ENCODE measurements around the gene ZBTB21. TPM values are rescaled to one million over a fixed set of nuclear protein-coding genes. Genes with fewer than 3 reads are reported as not detected.
"Not testable (repeated sequence)": the region's sequence is repeated elsewhere in the genome, so short reads cannot be mapped to it uniquely, and the experiment has no call there.

ZBTB21 gene
- total RNA-seq, 1 donor from 2014 or later, result 3.0 TPM

DNA sequence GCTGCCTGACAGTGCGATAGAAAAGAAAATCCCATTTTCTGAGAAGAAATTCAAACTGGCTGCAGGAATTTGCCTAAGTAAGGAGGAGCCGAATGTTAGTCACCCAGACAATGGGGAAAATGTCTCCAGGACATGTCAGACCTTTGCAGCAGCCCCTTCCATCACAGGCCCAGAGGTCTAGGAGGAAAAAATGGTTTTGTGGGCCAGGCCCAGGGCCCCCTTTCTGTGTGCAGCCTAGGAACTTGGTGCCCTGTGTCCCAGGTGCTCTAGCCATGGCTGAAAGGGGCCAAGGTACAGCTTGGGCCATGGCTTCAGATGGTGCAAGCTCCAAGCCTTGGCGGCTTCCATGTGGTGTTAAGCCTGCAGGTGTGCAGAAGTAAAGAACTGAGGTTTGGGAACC is 14.6 kb downstream of the ZBTB21 start:
- no peak for DNase-seq (ENCODE audit: low read depth in 2 of 2)

DNA sequence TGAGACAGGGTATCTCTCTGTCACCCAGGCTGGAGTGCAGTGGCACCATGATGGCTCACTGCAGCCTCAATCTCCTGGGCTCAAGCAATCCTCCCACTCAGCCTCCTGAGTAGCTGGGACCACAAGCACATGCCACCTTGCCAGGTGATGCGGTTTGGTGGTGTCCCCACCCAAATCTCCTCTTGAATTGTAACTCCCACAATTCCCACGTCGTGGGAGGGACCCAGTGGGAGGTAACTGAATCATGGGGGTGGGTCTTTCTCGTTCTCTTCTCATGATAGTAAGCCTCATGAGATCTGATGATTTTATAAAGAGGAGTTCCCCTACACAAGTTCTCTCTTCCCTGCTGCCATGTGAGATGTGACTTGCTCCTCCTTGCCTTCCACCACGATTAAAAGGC is 15.5 kb downstream of the ZBTB21 start:
- DNase-seq (ENCODE audit: low read depth in 2 of 2), result not testable (repeated sequence)

GRCh38 chr21:41993744-41994143 is 16.4 kb downstream of the ZBTB21 start:
- DNase-seq (ENCODE audit: low read depth in 2 of 2), result peak in 1 of 2 donors; percentile 28

- DNase-seq (ENCODE audit: low read depth in 2 of 2), result no peak
Measured at GRCh38 chr21:41992576-41992975, 17.6 kb downstream of the ZBTB21 start.

DNA sequence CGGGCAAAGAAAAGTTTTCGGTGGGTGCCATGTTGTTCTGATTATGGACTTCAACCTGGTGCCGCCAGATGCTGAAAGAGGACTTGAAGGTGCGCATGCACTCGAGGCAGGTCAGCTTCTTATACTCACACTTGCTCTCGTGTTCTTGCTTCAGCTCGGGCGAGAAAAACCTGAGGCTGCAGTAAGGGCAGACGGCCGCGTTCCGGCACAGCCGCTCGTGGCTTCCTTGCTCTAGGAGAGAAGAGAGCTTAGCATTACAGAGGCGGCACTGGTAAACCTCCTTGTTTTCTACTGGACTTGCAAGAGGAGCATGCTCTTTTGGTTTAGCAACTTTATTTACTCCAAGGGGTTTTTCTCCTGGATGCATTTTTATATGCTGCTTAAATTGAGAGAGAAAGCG is 18.5 kb downstream of the ZBTB21 start:
- no peak for DNase-seq (ENCODE audit: low read depth in 2 of 2)

GRCh38 chr21:41989698-41990097 is 20.5 kb downstream of the ZBTB21 start:
- no peak for DNase-seq (ENCODE audit: low read depth in 2 of 2)

DNA sequence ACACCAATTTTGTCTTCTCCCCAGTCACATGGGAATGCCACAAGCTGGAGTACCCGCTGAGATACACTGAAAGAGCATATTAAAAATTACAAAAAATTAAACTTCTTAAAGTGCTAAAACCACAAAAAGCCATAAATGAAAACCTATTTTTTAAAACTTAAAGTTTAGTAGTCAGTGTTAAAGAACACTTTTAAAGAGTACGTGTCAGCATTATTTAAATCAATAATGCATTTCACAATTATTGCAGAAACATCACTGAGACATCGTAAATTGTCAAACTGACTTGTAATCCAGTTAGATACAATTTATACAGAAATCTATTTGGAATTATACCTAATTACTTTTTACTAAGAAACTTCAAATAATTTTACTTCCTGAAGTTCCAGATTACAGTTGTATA is 22.9 kb downstream of the ZBTB21 start:
- DNase-seq (ENCODE audit: low read depth in 2 of 2), result no peak

- DNase-seq (ENCODE audit: low read depth in 2 of 2), result no peak
Measured at GRCh38 chr21:41985662-41986416, 24.3 kb downstream of the ZBTB21 start.

- DNase-seq (ENCODE audit: low read depth in 2 of 2), result no peak
Measured at GRCh38 chr21:41983229-41983628, 26.9 kb downstream of the ZBTB21 start.

GRCh38 chr21:41980561-41980960 is 29.6 kb downstream of the ZBTB21 start:
- DNase-seq (ENCODE audit: low read depth in 2 of 2), result no peak

- no peak for DNase-seq (ENCODE audit: low read depth in 2 of 2)
Measured at GRCh38 chr21:41979751-41980369, 30.3 kb downstream of the ZBTB21 start.

DNA sequence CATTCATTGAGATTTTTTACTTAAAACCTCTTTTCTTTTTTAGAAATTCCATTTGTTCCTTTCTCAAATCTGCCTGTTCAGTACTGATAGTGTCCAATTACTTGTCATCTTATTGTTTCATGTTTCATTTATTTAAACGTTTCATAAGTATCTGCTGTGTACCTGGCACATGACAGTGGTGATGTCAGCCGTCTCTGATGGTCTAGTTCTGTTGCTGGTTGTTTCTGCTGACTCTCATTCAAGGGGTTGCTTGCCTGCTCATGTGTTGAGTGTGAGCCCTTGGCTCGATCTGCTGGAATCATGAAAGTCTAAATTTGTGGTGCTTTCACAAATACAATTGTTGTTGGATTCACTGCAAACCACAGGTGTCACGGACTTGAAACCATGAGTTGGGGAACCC is 30.8 kb downstream of the ZBTB21 start:
- no peak for DNase-seq (ENCODE audit: low read depth in 2 of 2)

DNA sequence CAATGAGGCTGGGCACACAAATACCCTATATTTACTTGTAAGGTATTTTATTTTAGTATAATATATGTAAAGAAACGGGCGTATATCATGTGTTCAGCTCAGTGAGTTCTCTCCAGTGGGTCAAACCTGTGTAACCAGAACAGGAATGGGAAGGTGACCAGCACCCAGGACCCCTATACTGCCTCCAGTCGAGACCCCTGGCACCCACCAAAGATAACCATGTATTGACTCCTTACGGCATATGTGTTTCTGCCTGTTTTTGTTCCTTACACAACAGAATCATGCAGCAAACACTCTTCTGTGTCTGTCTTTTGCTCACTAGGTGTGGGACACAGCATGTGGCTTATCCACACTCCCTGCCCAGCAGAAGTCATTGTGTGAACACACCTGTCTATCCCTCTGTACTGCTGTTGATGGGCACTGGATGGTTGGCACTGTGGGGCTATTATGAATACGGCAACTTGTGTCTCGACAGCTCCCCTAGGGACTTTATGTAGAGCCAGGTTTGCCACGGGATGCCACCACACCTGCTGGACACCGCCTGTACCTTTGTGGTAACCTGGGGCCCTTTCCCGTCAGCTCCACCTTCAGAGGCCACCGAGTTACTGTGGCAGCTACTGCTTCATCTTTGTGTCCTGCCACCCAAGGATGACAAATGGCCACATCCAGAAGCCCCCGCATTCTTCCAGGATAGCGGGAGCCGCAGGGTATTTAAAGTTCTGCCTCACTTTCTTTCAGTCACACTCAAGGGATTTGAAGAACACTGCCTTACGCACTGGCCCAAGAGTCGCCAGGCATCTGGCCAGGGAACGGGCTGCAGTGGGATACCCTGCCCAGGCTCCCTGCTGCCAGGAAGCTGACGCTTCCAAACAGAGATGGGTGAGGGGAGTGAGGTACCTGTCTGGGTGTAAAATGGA is 32.9 kb downstream of the ZBTB21 start:
- DNase-seq (ENCODE audit: low read depth in 2 of 2), result no peak

GRCh38 chr21:41976611-41977010 is 33.5 kb downstream of the ZBTB21 start:
- no peak for DNase-seq (ENCODE audit: low read depth in 2 of 2)

GRCh38 chr21:41975391-41976272 is 34.5 kb downstream of the ZBTB21 start:
- no peak for DNase-seq (ENCODE audit: low read depth in 2 of 2)

DNA sequence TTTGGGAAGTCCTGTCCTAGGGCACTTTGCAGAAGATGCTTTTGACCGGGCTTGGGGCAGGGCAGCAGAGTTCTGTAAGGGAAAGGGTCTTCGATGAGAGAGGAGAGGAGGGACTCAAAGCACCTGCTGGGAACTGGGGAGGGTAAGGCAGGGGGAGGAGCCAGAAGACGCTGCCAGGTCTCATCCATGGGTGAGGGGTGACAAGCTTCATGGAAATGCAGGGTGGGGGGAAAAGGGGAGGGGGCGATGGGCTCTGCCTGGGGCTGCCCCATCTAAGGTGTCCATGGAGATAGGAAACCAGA is 35.5 kb downstream of the ZBTB21 start:
- no peak for DNase-seq (ENCODE audit: low read depth in 2 of 2)

DNA sequence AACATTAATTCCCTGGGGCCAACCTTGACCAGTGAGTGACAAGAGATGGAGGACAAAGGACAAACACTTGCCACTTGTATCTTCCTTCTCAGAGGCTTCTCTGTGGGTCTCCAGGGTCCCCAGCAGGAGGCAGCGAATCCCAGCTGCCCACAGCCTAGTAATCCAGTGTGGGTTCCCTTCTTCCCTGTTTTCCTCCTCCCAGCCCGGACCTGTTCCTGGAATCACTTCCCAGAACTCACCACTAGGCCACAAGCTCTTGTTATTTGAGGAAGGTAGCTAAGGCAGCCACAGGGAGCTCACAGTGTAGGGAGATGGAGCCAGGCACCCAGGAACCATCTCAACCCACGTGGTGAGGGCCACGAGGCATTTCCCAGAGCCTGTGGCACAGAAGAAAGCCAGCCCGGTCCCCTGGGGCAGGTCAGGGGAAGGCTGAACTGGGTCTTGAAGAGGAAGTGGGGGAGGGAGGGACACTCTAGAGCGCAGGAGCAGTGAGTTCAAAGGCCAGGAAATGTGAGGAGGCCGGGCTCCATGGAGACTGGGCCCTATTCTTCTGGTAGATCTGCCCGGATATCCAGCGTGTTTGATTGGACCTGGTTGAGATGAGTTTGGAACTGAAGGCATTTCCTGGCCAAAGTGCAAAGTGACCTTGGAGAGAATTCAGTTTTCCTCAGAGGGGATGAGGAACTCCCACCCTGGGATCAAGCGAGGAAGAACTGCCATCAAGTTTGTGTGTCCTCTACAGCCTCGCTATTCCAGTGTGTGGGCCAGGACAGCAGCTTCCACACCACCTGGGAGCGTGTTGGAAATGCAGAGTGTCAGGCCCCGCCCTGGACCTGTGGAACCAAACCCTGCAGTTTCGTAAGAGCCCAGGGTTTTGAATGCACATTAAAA is 36.1 kb downstream of the ZBTB21 start:
- DNase-seq (ENCODE audit: low read depth in 2 of 2), result no peak

GRCh38 chr21:41973427-41973831 is 36.7 kb downstream of the ZBTB21 start:
- DNase-seq (ENCODE audit: low read depth in 2 of 2), result no peak

GRCh38 chr21:41972511-41973205 is 37.5 kb downstream of the ZBTB21 start:
- DNase-seq (ENCODE audit: low read depth in 2 of 2), result no peak

- DNase-seq (ENCODE audit: low read depth in 2 of 2), result no peak
Measured at GRCh38 chr21:41971891-41972290, 38.3 kb downstream of the ZBTB21 start.

Measured in dermis microvascular lymphatic vessel endothelial cell (primary cell).